Measurements from ENCODE around the gene KIF5A. TPM values are rescaled to one million over a fixed set of nuclear protein-coding genes. Genes with fewer than 3 reads are reported as not detected.
"Not testable (repeated sequence)": the region's sequence is repeated elsewhere in the genome, so short reads cannot be mapped to it uniquely, and the experiment has no call there.

KIF5A gene
- total RNA-seq, 1 experiment from 2014 or later = 3.0 TPM

DNA sequence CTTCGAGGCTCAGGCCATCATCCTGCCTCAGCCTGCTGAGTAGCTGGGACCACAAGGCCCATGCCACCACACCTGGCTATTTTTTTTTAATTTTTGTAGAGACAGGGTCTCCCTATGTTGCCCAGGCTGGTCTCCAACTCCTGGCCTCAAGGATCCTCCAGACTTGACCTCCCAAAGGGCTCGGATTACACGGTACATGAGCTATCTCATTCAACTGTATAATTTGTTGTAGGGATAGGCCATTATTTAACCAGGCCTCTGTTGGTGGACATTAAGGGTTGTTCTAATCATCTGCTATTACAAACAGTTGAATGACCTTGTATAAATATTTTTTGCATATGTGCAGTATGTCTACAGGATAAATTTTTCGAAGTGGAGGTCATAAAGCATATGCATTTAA, 9.0 kb downstream of the KIF5A start:
- CTCF ChIA-PET = no interaction called here

DNA sequence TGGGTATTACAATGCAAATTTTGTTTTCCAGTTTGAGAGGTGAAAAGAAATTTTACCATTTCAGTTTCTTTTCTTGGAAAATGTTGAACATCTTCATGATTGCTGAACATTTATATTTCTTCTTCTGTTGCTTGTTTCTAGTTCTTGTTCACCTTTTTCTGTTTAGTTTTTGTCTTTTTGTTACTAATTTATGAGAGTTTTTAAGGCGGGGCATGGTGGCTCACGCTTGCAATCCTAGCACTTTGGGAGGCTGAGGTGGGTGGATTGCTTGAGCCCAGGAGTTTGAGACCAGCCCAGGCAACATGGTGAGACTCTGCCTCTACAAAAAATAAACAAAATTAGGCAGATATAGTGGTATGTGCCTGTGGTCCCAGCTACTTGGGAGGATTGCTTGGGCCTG, 10.7 kb downstream of the KIF5A start:
- TF ChIP-seq, protein P1, sequence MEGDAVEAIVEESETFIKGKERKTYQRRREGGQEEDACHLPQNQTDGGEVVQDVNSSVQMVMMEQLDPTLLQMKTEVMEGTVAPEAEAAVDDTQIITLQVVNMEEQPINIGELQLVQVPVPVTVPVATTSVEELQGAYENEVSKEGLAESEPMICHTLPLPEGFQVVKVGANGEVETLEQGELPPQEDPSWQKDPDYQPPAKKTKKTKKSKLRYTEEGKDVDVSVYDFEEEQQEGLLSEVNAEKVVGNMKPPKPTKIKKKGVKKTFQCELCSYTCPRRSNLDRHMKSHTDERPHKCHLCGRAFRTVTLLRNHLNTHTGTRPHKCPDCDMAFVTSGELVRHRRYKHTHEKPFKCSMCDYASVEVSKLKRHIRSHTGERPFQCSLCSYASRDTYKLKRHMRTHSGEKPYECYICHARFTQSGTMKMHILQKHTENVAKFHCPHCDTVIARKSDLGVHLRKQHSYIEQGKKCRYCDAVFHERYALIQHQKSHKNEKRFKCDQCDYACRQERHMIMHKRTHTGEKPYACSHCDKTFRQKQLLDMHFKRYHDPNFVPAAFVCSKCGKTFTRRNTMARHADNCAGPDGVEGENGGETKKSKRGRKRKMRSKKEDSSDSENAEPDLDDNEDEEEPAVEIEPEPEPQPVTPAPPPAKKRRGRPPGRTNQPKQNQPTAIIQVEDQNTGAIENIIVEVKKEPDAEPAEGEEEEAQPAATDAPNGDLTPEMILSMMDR (IDR thresholded peaks at IDR 0.05) = no peak
- TF ChIP-seq SIN3A (IDR thresholded peaks at IDR 0.05; ENCODE audit: borderline replicate concordance, insufficient read depth, low read depth, low read length) (no peak), POLR2AphosphoS5 (IDR thresholded peaks at IDR 0.05; ENCODE audit: low read depth, low read length) (no peak), TCF7L2 (IDR thresholded peaks at IDR 0.05; ENCODE audit: low read depth, low read length) (no peak)
- TF ChIP-seq, protein P2, sequence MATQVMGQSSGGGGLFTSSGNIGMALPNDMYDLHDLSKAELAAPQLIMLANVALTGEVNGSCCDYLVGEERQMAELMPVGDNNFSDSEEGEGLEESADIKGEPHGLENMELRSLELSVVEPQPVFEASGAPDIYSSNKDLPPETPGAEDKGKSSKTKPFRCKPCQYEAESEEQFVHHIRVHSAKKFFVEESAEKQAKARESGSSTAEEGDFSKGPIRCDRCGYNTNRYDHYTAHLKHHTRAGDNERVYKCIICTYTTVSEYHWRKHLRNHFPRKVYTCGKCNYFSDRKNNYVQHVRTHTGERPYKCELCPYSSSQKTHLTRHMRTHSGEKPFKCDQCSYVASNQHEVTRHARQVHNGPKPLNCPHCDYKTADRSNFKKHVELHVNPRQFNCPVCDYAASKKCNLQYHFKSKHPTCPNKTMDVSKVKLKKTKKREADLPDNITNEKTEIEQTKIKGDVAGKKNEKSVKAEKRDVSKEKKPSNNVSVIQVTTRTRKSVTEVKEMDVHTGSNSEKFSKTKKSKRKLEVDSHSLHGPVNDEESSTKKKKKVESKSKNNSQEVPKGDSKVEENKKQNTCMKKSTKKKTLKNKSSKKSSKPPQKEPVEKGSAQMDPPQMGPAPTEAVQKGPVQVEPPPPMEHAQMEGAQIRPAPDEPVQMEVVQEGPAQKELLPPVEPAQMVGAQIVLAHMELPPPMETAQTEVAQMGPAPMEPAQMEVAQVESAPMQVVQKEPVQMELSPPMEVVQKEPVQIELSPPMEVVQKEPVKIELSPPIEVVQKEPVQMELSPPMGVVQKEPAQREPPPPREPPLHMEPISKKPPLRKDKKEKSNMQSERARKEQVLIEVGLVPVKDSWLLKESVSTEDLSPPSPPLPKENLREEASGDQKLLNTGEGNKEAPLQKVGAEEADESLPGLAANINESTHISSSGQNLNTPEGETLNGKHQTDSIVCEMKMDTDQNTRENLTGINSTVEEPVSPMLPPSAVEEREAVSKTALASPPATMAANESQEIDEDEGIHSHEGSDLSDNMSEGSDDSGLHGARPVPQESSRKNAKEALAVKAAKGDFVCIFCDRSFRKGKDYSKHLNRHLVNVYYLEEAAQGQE (IDR thresholded peaks at IDR 0.05; ENCODE audit: insufficient read depth in 1 of 2, low read depth in 2 of 2, low read length in 1 of 2) = no peak
- Histone ChIP-seq H3K27me3 (ENCODE audit: control insufficient read depth, insufficient read depth, low read length) (no peaks in the 10 kb centered on the region), H3K27ac (ENCODE audit: low read length) (no peak overlapping the region), H3K36me3 (ENCODE audit: control insufficient read depth, insufficient read depth, low read length) (no peaks in the 10 kb centered on the region), H3K4me3 (ENCODE audit: low read depth in 2 of 2, low read length in 2 of 2) (no peak overlapping the region), H3K4me1 (ENCODE audit: control insufficient read depth, insufficient read depth, low read length) (no peaks in the 10 kb centered on the region), H3K9me3 (ENCODE audit: control insufficient read depth, insufficient read depth, low read depth, low read length) (no peaks in the 10 kb centered on the region)
- ChIA-PET POLR2A (no interaction called here), CTCF (no interaction called here)
- DNase-seq (ENCODE audit: low read depth, low spot score) (no peak), ATAC-seq (no peak)
- no TSS peak for BruUV-seq (replicated peaks)
- intact Hi-C loops (cut with micrococcal nuclease; ENCODE audit: unreplicated experiment) (no loop called here), in situ Hi-C loops (cut with HindIII; ENCODE audit: low pct_unique_long_range_greater_than_20kb, low sequenced_read_pairs) (no loop called here)

More for the DNA sequence above, 9.0 kb downstream of the KIF5A start:
- POLR2A ChIA-PET = no interaction called here
- ATAC-seq = no peak
- in situ Hi-C loops (cut with HindIII; ENCODE audit: low pct_unique_long_range_greater_than_20kb, low sequenced_read_pairs) = no loop called here
- no TSS peak for BruUV-seq (replicated peaks)
- TF ChIP-seq POLR2AphosphoS5 (IDR thresholded peaks at IDR 0.05; ENCODE audit: low read depth, low read length) (no peak), SIN3A (IDR thresholded peaks at IDR 0.05; ENCODE audit: borderline replicate concordance, insufficient read depth, low read depth, low read length) (no peak), TCF7L2 (IDR thresholded peaks at IDR 0.05; ENCODE audit: low read depth, low read length) (no peak)
- TF ChIP-seq, protein P1 (IDR thresholded peaks at IDR 0.05) = no peak
- TF ChIP-seq, protein P2 (IDR thresholded peaks at IDR 0.05; ENCODE audit: insufficient read depth in 1 of 2, low read depth in 2 of 2, low read length in 1 of 2) = no peak
- intact Hi-C loops (cut with micrococcal nuclease; ENCODE audit: unreplicated experiment) = no loop called here
- DNase-seq (ENCODE audit: low read depth, low spot score) = no peak
- Histone ChIP-seq H3K27me3 (ENCODE audit: control insufficient read depth, insufficient read depth, low read length) (no peaks in the 10 kb centered on the region), H3K36me3 (ENCODE audit: control insufficient read depth, insufficient read depth, low read length) (no peaks in the 10 kb centered on the region), H3K9me3 (ENCODE audit: control insufficient read depth, insufficient read depth, low read depth, low read length) (no peaks in the 10 kb centered on the region), H3K4me3 (ENCODE audit: low read depth in 2 of 2, low read length in 2 of 2) (no peak overlapping the region), H3K4me1 (ENCODE audit: control insufficient read depth, insufficient read depth, low read length) (no peaks in the 10 kb centered on the region), H3K27ac (ENCODE audit: low read length) (no peak overlapping the region)

DNA sequence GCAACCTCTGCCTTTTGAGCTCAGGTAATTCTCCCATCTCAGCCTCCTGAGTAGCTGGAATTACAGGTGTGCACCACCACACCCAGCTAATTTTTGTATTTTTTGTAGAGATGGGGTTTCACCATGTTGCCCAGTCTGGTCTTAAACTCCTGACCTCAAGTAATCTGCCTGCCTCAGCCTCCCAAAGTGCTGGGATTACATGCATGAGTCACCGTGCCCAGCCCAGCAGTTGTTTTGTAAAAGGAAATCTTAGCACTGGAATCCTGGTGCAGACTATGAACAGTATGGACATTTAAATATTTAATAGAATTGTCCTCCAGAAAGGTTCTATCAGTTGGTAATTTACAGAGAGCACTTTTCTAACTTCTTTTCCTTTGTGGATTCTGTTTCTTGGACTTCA, 11.3 kb downstream of the KIF5A start:
- DNase-seq (ENCODE audit: low read depth, low spot score); POLR2A ChIA-PET; H3K36me3 ChIP-seq (ENCODE audit: control insufficient read depth, insufficient read depth, low read length); H3K27me3 ChIP-seq (ENCODE audit: control insufficient read depth, insufficient read depth, low read length); H3K4me1 ChIP-seq (ENCODE audit: control insufficient read depth, insufficient read depth, low read length); in situ Hi-C loops (cut with HindIII; ENCODE audit: low pct_unique_long_range_greater_than_20kb, low sequenced_read_pairs); ATAC-seq; BruUV-seq (replicated peaks); CTCF ChIA-PET; H3K4me3 ChIP-seq (ENCODE audit: low read depth in 2 of 2, low read length in 2 of 2); H3K9me3 ChIP-seq (ENCODE audit: control insufficient read depth, insufficient read depth, low read depth, low read length); H3K27ac ChIP-seq (ENCODE audit: low read length); intact Hi-C loops (cut with micrococcal nuclease; ENCODE audit: unreplicated experiment): not testable (repeated sequence)
